HG03135 (cell line): ENCODE results near the gene NCBP1.

ENCODE experiments used
- ATAC-seq: cut with Tn5 transposase; IDR thresholded peaks from one replicate; pipeline ENCODE4 v1.9.1; 2021; ENCODE audit warnings: mild to moderate bottlenecking, moderate library complexity; ENCODE audit not compliant: unreplicated experiment

Gene NCBP1

GRCh38 chr9:97706246-97706645 is 72.6 kb downstream of the NCBP1 start:
- ATAC-seq = no peak

GRCh38 chr9:97710356-97711222 is 77.0 kb downstream of the NCBP1 start:
- no peak for ATAC-seq

DNA sequence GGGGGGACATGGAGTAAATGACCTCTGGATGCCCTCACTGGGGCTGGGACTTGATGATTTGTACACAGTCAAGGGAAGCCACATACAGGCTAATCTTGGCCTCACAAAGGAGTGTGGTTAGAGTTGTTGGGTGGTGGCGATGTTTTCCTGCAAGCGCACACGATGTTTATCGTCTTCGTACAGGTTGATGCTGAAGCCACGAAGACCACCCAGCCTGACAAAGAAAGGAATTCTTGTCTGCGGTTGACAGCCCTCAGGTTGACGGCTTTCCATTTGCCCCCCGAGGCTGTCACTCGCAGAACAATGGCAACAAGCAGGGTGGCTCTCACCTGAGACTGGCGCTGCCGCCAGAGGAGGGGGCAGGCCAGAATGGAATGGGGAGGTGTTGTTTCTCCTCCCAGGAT is 77.6 kb downstream of the NCBP1 start:
- ATAC-seq = no peak

DNA sequence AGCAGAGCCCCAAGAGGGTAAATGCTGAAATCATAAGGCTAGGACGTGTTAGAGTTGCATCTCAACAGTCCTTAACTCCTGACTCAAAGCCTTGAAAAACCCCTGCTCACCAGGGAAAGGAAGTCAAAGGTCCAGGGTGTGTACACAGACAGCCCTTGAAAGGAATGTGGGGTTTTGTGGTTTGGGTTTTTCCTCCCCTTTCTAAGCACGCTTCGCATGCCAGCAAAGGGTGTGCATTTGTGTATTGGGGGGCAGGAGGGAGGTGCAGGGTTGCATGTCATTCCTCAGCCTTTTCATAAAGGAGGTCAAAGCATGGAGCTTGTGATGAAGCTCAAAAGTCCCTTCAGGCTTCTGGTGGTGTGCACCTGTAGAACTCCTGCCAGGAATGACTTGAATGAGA is 80.8 kb downstream of the NCBP1 start:
- ATAC-seq = no peak

DNA sequence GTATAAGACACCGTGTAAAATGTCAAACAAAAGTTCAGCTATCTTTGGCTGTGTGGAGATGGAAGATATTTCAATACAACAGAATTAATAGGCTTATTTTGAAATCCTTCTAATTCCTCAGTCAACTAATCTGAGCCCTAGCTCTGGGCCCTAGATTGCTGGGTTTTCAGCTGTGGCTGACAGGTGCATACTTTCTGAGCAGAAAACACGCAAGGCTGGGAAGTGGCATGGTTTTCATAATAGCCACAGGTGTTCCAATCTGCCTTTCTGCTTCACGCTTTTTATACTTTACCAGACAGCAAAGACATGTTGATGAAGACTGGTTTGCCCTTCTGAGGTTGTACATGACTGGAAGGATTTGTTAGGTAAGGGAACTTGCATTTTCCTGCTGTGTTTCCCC is 84.2 kb downstream of the NCBP1 start:
- ATAC-seq = no peak

GRCh38 chr9:97721396-97721795 is 87.8 kb downstream of the NCBP1 start:
- ATAC-seq = no peak

GRCh38 chr9:97722331-97722730 is 88.7 kb downstream of the NCBP1 start:
- ATAC-seq = no peak
